ENCODE data around the gene FXYD3.

Gene FXYD3

GRCh38 chr19:35119578-35120155, 4.0 kb downstream of the FXYD3 start:
- TF ChIP-seq CTCF (IDR thresholded peaks at IDR 0.05; ENCODE audit: extremely low read depth, missing control alignments): no peak
- DNase-seq (ENCODE audit: low spot score): no peak

DNA sequence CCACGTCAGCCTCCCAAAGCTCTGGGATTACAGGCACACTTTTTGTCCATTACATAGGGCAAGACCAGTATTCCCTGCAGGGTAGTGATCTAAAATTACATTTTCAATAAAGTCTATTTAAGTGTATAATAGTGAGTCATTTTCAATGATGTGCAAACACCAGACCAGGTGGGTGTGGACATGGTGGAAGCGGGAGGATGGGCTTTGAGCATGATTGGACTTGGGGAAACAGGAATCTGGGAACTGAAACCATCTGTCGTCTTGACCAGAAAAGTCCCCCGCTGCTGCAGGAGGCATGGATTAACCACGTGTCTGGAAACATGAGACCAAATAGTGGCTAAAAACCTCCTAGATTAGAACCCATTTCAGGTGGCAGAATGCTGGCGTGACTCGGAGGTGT, 4.9 kb downstream of the FXYD3 start:
- DNase-seq (ENCODE audit: low spot score): no peak
- TF ChIP-seq CTCF (IDR thresholded peaks at IDR 0.05; ENCODE audit: extremely low read depth, missing control alignments): no peak

- DNase-seq (ENCODE audit: low spot score): no peak
- no peak for TF ChIP-seq CTCF (IDR thresholded peaks at IDR 0.05; ENCODE audit: extremely low read depth, missing control alignments)
Measured at GRCh38 chr19:35120898-35121297, 5.3 kb downstream of the FXYD3 start.

DNA sequence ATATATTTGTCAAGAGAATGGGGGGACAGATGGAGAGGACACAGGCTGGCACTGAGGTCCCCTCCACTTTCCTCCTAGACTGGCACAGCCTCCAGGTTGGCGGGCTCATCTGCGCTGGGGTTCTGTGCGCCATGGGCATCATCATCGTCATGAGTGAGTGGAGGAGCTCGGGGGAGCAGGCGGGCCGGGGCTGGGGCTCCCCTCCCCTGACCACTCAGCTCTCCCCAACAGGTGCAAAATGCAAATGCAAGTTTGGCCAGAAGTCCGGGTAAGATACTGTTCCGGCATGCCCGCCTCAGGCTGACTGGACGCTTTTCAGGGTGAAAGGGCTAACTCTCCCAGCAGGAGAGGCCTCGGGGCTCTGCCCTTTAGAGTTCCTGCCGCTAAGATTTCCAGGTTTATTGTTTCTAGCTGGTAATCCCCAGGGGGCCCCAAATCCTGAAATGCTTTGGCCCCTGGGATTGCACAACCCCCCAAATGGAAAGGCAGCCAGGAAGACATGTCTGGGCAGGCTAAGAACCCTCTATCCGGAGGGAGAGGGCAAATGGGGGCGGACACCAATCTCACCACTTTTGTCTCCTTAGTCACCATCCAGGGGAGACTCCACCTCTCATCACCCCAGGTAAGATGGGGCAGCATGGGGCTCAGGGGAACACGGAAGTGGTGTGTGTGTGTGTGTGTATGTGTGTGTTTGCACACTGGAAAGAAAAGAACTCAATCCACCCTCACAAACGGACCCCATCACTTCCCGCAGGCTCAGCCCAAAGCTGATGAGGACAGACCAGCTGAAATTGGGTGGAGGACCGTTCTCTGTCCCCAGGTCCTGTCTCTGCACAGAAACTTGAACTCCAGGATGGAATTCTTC, 7.3 kb downstream of the FXYD3 start:
- TF ChIP-seq CTCF (IDR thresholded peaks at IDR 0.05; ENCODE audit: extremely low read depth, missing control alignments): no peak
- DNase-seq (ENCODE audit: low spot score): no peak

- no peak for DNase-seq (ENCODE audit: low spot score)
- no peak for TF ChIP-seq CTCF (IDR thresholded peaks at IDR 0.05; ENCODE audit: extremely low read depth, missing control alignments)
Measured at GRCh38 chr19:35123573-35123972, 8.0 kb downstream of the FXYD3 start.

GRCh38 chr19:35124098-35125060, 8.8 kb downstream of the FXYD3 start:
- TF ChIP-seq CTCF (IDR thresholded peaks at IDR 0.05; ENCODE audit: extremely low read depth, missing control alignments): no peak
- DNase-seq (ENCODE audit: low spot score): peak; percentile 94
